Activated naive CD4-positive, alpha-beta T cell treated with anti-CD3 and anti-CD28 coated beads, Interleukin-2, amount 10 ng/mL, durations not matched to agents 7 days and 5 days (primary cell): ENCODE data around the gene OR8B4.
"Not testable (repeated sequence)": the region's sequence is repeated elsewhere in the genome, so short reads cannot be mapped to it uniquely, and the experiment has no call there.

ENCODE experiments used
- CTCF ChIA-PET: fragments of 350-600 bp; sonication (Branson Sonifier 250); formaldehyde crosslinking; loops from one replicate; lab custom pipeline; 2021; ENCODE audit warnings: antibody characterized with exemption; lab: Charles Lee
- DNase-seq: peaks from one replicate; pipeline ENCODE4 v3.0.0-alpha.2; 2020
- H3K27ac Mint-ChIP-seq: one replicate; pipeline ENCODE4 v1.8.0; 2021; ENCODE audit warnings: mild to moderate bottlenecking, moderate library complexity, mixed read lengths
- H3K27me3 Mint-ChIP-seq: one replicate; pipeline ENCODE4 v1.8.0; 2021; ENCODE audit warnings: mild to moderate bottlenecking, mixed read lengths
- H3K36me3 Mint-ChIP-seq: one replicate; pipeline ENCODE4 v1.8.0; 2021; ENCODE audit warnings: mixed read lengths
- H3K4me1 Mint-ChIP-seq: one replicate; pipeline ENCODE4 v1.8.0; 2021; ENCODE audit warnings: mixed read lengths
- H3K4me3 Mint-ChIP-seq: one replicate; pipeline ENCODE4 v1.8.0; 2021; ENCODE audit warnings: mild to moderate bottlenecking, moderate library complexity, mixed read lengths
- H3K9me3 Mint-ChIP-seq: one replicate; pipeline ENCODE4 v1.8.0; 2021; ENCODE audit warnings: mixed read lengths

OR8B4 gene, protein sequence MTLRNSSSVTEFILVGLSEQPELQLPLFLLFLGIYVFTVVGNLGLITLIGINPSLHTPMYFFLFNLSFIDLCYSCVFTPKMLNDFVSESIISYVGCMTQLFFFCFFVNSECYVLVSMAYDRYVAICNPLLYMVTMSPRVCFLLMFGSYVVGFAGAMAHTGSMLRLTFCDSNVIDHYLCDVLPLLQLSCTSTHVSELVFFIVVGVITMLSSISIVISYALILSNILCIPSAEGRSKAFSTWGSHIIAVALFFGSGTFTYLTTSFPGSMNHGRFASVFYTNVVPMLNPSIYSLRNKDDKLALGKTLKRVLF

DNA sequence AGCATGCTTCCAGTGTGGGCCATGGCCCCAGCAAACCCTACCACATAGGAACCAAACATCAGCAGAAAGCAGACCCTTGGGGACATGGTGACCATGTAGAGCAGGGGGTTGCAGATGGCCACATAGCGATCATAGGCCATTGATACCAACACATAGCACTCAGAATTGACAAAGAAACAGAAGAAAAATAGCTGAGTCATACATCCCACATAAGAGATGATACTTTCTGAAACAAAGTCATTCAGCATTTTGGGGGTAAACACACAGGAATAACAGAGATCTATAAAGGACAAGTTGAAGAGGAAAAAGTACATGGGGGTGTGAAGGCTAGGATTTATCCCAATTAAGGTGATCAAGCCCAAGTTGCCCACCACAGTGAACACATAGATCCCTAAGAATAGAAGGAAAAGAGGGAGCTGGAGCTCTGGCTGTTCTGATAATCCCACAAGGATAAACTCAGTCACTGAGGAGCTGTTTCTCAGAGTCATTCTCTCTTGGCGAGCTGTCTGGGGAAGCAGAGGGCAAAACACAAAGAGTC, at the start of gene OR8B4:
OR8B4 (minus strand) TSS at position 488 of the 538 bp plus-strand sequence; CDS start at position 488, 0 bp downstream.
- Mint-ChIP-seq H3K27ac (no peak within 1 kb of the TSS), H3K4me1 (no peaks in the 10 kb centered on the region), H3K9me3 (no peaks in the 10 kb centered on the region), H3K36me3 (no peaks in the 10 kb centered on the region), H3K4me3 (no peak within 1 kb of the TSS), H3K27me3 (no peaks in the 10 kb centered on the region)
- CTCF ChIA-PET, result interaction anchor here (1.8 kb wide), 1 partner anchor 23 kb away, joined by 5 read pairs; no protein-coding TSS in a partner anchor
- no peak for DNase-seq

DNA sequence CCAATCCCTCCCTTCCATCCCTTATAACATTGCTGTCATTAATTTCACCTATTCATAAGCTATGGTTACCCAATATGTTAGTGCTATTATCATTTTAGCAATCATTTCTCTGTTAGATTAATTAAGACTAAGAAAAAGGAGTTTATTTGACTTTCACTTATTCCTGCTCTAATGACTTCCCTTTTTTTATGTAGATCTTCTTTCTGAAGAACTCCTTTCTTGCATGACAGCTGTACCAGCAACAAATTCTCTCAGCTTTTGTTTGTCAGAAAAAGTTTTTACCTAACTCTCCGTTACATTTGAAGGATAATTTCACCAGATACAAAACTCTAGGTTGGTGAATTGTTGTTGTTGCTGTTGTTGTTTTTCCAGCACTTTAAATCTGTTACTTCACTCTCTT, 49.4 kb upstream of the OR8B4 start:
- H3K27me3 Mint-ChIP-seq, result no peaks in the 10 kb centered on the region
- H3K9me3 Mint-ChIP-seq, result no peaks in the 10 kb centered on the region
- CTCF ChIA-PET, result no interaction called here
- no peaks in the 10 kb centered on the region for H3K4me1 Mint-ChIP-seq
- H3K4me3 Mint-ChIP-seq, result no peak overlapping the region
- no peak for DNase-seq
- no peaks in the 10 kb centered on the region for H3K36me3 Mint-ChIP-seq
- no peak overlapping the region for H3K27ac Mint-ChIP-seq

DNA sequence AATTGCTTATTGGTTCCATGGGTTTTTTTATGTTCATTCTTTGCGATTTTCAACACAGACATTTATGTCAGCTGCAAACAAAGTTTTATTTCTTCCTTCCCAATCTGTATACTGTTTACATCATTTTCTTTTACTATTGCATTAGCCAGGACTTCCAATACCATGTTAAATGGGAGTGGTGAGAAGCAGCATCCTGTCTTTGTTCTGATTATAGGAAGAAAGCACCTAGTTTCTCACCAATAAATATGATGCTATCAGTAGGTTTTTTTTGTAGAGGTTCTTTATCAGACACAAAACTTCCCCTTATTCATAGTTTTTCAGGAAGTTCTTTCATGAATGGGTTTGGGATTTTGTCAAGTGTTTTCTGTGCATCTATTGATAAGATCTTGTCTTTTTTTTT, 48.8 kb upstream of the OR8B4 start:
- Mint-ChIP-seq H3K36me3 (no peaks in the 10 kb centered on the region), H3K4me3 (no peak overlapping the region), H3K27ac (no peak overlapping the region), H3K4me1 (no peaks in the 10 kb centered on the region), H3K27me3 (no peaks in the 10 kb centered on the region), H3K9me3 (no peaks in the 10 kb centered on the region)
- no peak for DNase-seq
- CTCF ChIA-PET, result no interaction called here

DNA sequence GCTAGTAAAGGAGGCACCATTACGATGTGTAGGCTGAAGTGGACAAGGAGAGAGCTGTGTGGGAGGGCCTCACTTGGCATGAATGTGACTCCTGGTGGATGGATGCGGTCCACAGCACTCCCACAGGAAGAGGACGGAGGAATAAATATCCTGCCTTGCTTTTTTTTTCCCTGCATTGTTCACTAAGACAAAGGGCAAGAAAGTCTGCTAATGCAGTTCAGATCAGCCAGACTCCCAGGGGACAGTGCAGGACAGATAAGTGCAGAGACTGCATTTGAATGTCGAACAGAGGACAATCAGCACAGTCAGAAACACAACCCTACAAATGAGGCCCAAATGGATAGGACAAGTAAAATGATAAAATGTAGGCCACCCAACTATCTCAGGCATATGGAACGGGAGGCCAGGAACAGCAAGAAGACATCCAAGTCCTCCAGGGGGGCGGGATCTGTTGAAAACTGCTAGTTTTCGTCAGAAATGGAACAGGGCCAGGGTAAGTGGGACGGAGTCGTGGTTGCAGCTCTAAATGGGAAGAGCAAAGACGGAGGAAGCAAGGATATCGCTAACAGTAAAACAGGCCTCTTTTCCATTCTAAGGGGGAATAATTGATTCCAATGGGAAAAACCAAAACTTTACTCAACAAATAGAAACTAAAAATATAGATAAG, 46.0 kb upstream of the OR8B4 start:
- Mint-ChIP-seq H3K27ac (no peak overlapping the region), H3K4me1 (no peaks in the 10 kb centered on the region), H3K36me3 (no peaks in the 10 kb centered on the region), H3K9me3 (no peaks in the 10 kb centered on the region), H3K27me3 (no peaks in the 10 kb centered on the region), H3K4me3 (no peak overlapping the region)
- no peak for DNase-seq
- CTCF ChIA-PET, result no interaction called here

DNA sequence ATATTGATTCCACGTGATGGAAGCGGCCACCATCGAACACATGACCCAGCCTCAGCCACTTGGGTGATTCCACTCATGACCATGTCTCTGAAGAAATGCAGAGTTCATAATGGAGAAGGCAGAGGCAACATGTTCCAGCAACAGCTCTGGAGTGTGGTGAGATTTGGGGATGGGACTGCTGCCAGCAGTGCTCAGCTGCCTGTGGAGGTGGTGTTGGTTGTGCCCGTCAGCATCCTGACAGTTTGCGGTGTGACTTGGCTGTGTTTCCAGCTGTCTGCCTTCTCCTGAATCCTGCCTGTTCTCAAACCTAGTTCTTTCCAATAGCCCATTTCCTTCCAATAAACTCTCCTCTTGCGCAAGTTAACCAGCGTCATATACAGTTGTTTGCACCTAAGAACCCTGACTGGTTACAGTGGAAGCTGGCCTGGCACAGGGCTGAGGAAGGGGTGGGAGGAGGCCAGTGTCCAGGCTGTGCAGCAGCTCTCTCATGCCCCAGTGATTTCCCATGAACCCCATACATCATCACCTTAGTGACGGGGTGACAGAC, 42.8 kb upstream of the OR8B4 start:
- Mint-ChIP-seq H3K27me3 (no peaks in the 10 kb centered on the region), H3K4me3 (no peak overlapping the region), H3K4me1 (no peaks in the 10 kb centered on the region), H3K27ac (no peak overlapping the region), H3K36me3 (no peaks in the 10 kb centered on the region), H3K9me3 (no peaks in the 10 kb centered on the region)
- CTCF ChIA-PET, result no interaction called here
- DNase-seq, result no peak

DNA sequence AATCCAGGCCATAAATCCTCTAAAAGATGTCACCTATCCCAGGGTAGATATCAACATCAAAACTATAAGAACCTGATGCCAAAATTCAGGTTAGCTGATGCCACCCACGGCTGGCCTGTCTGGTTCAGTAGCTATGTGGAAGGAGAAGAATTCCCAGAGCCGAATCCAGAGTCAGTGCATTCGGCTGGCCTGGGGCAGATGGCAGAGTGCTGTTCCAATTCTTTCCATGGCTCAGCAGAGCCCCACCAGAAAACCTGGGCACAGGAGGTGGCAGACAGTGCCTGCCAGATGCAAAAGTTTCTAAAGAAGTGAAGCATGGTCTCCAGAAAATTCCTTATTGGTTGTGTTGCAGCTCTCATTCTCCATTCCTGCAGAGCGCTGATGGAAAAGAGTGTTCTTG, 40.7 kb upstream of the OR8B4 start:
- H3K9me3 Mint-ChIP-seq, result no peaks in the 10 kb centered on the region
- DNase-seq, result no peak
- no peaks in the 10 kb centered on the region for H3K4me1 Mint-ChIP-seq
- H3K4me3 Mint-ChIP-seq, result no peak overlapping the region
- no peak overlapping the region for H3K27ac Mint-ChIP-seq
- CTCF ChIA-PET, result no interaction called here
- H3K27me3 Mint-ChIP-seq, result no peaks in the 10 kb centered on the region
- no peaks in the 10 kb centered on the region for H3K36me3 Mint-ChIP-seq

DNA sequence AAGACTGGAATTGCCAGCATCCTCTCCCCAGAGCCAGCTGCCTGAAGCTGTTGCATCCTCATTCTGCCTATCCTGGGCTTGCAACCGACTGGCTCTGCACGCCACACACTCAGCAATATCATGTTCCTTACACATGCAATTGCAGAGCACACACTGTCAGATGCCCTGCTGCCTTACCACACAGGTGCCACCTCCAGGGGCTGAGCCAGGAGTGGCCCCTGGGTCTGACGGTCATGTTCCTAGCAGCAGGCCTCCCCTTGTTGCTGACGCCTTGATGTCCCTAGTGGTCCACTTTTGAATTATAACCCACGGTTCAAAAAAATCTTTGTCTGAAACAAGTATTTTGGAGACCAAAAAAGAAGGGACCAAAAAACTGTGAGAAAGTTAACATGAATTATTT, 39.3 kb upstream of the OR8B4 start:
- CTCF ChIA-PET, result no interaction called here
- Mint-ChIP-seq H3K9me3 (no peaks in the 10 kb centered on the region), H3K27ac (no peak overlapping the region), H3K27me3 (no peaks in the 10 kb centered on the region), H3K36me3 (no peaks in the 10 kb centered on the region), H3K4me3 (no peak overlapping the region), H3K4me1 (no peaks in the 10 kb centered on the region)
- no peak for DNase-seq

DNA sequence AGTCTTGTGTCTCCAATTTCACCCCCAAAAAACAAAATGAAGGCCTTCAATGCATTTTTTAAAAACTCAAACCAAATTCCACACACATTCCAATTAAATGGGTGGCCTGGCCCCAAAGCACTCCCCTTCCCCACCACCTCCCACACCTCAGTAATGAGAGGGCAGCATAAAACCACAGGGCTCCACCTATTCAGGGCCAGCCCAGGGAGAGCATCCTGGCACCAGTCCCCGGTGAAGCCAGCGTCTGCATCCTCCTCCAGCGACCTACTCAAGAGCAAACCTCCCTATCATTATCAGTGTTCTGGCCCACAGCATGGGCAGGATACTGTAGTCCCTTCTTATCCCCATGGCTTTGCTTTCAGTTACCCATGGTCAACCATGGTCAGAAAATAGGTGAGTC, 38.7 kb upstream of the OR8B4 start:
- no peaks in the 10 kb centered on the region for H3K36me3 Mint-ChIP-seq
- no peak overlapping the region for H3K27ac Mint-ChIP-seq
- no peaks in the 10 kb centered on the region for H3K27me3 Mint-ChIP-seq
- H3K4me3 Mint-ChIP-seq, result no peak overlapping the region
- CTCF ChIA-PET, result no interaction called here
- no peaks in the 10 kb centered on the region for H3K4me1 Mint-ChIP-seq
- DNase-seq, result no peak
- H3K9me3 Mint-ChIP-seq, result no peaks in the 10 kb centered on the region

DNA sequence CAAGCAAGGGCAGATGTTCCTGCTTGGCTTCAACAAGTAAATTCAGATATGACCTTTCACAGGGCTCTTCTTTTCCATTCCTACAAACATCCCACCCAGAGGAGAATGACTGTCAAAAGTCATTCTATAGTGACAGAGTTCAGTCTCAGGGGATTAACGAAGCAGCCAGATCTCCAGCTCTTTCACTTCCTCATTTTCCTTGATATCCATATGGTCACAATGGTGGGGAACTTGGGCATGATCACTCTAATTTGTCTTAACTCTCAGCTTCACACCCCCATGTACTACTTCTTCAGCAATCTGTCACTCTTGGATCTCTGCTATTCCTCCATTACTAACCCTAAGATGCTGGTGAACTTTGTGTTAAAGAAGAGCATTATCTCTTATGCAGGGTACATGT, 35.8 kb upstream of the OR8B4 start:
- CTCF ChIA-PET, result no interaction called here
- H3K4me1 Mint-ChIP-seq, result no peaks in the 10 kb centered on the region
- no peak overlapping the region for H3K4me3 Mint-ChIP-seq
- DNase-seq, result no peak
- H3K27ac Mint-ChIP-seq, result no peak overlapping the region
- no peaks in the 10 kb centered on the region for H3K9me3 Mint-ChIP-seq
- H3K27me3 Mint-ChIP-seq, result no peaks in the 10 kb centered on the region
- H3K36me3 Mint-ChIP-seq, result no peaks in the 10 kb centered on the region

DNA sequence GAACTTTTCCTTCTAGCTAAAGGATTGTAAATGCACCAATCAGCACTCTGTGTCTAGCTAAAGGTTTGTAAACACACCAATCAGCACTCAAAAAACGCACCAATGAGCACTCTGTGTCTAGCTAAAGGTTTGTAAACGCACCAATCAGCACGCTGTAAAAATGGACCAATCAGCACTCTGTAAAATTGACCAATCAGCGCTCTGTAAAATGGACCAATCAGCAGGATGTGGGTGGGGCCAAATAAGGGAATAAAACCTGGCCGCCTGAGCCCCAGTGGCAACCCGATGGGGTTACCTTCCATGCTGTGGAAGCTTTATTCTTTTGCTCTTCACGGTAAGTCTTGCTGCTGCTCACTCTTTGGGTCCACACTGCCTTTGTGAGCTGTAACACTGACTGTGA, 34.7 kb upstream of the OR8B4 start:
- H3K36me3 Mint-ChIP-seq, CTCF ChIA-PET, H3K27ac Mint-ChIP-seq, DNase-seq, H3K27me3 Mint-ChIP-seq, H3K9me3 Mint-ChIP-seq, H3K4me1 Mint-ChIP-seq, H3K4me3 Mint-ChIP-seq: not testable (repeated sequence)

DNA sequence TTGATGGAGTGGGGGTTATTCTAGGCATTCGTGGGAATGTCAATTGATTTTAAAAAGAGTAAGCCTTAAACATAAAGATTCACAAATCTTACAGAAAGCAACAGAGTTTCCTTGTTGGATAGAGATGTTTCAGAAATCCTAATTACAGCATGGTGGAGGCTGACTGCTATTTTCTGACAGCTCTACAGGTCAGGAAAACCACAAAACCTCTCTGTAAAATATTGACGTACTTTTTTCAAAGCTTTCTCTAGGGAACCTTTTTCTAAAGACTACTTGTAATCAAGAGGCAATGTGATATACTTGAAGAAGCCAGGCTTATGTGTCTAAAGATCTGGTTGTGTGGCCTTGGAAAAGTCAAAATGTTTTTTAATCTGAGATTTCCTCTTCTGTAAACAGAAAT, 29.9 kb upstream of the OR8B4 start:
- DNase-seq, result no peak
- CTCF ChIA-PET, result no interaction called here
- no peaks in the 10 kb centered on the region for H3K36me3 Mint-ChIP-seq
- H3K4me1 Mint-ChIP-seq, result no peaks in the 10 kb centered on the region
- H3K4me3 Mint-ChIP-seq, result no peak overlapping the region
- no peak overlapping the region for H3K27ac Mint-ChIP-seq
- H3K9me3 Mint-ChIP-seq, result no peaks in the 10 kb centered on the region
- H3K27me3 Mint-ChIP-seq, result no peaks in the 10 kb centered on the region

DNA sequence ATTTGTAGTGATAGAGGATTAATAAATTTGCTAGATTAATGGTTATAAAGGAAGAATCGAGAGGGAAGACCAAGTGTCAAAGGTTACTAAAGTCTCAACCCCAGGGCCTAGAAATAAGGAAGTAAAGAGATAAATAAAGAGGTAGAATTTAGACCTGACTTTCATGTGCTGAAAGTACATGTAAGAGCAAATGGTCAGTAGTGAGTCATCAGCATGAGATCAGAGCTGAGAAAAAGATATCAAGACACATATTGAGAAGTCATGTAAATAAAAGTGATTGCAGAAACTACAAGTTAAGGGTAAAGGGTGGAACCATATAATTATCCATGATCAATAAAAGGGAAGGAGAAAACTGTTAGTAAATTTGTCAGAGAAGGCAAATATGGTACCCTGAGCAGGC, 22.2 kb upstream of the OR8B4 start:
- H3K27me3 Mint-ChIP-seq, result no peaks in the 10 kb centered on the region
- H3K9me3 Mint-ChIP-seq, result no peaks in the 10 kb centered on the region
- no peak overlapping the region for H3K4me3 Mint-ChIP-seq
- CTCF ChIA-PET, result no interaction called here
- H3K36me3 Mint-ChIP-seq, result no peaks in the 10 kb centered on the region
- H3K27ac Mint-ChIP-seq, result no peak overlapping the region
- DNase-seq, result no peak
- no peaks in the 10 kb centered on the region for H3K4me1 Mint-ChIP-seq

DNA sequence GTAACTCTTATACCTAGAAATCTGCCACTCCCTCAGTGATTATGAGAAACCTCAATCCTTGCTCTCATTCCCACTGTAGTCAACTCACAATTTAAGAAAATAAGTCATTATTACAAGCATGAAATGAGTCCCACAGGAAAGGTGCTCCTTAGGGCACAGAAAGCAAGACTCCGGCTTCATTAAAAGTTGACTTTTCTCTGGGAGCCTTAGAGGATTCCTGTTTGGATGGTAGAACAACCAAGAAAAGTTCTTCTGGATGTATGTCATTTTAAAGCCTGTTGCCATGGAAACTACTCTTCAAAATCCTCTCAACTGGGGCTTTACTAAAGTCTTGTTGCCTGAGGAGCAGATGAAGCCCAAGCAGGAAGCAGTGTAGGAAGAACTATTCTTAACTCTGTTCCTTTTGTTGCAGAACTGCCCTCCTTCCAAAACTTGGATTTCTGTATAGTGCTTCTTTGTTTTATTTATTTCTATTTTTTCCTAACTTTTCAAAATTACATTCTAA, 21.0 kb upstream of the OR8B4 start, which contains the start of gene OR8B8:
OR8B8 (minus strand) TSS at position 51 of the 505 bp plus-strand sequence. CDS start 4,611 bp downstream, outside the sequence.
- Mint-ChIP-seq H3K4me3 (no peak within 1 kb of the TSS), H3K4me1 (no peaks in the 10 kb centered on the region), H3K36me3 (no peaks in the 10 kb centered on the region), H3K27me3 (no peaks in the 10 kb centered on the region), H3K27ac (no peak within 1 kb of the TSS), H3K9me3 (no peaks in the 10 kb centered on the region)
- DNase-seq, result no peak
- CTCF ChIA-PET, result no interaction called here

DNA sequence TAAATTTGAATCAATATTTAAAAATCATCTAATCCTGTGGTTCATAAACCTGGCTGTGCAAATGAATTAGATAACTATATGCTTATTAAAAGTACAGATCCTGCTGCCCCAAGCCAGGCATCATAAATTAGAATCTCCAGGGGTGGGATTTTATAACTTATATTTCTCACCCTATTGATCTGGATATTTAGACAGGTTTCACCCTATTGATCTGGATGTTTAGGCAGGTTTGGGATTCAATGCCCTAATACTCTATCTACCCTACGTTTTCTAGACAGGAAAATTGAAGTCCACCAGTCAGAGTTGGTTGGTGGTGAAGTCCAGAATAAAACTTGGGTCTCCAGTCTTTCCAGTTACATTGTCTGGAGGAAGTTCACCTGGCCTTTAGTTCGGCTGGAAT, 18.2 kb upstream of the OR8B4 start:
- Mint-ChIP-seq H3K27ac (no peak overlapping the region), H3K27me3 (no peaks in the 10 kb centered on the region), H3K4me1 (no peaks in the 10 kb centered on the region), H3K9me3 (no peaks in the 10 kb centered on the region), H3K4me3 (no peak overlapping the region), H3K36me3 (no peaks in the 10 kb centered on the region)
- CTCF ChIA-PET, result no interaction called here
- DNase-seq, result no peak

DNA sequence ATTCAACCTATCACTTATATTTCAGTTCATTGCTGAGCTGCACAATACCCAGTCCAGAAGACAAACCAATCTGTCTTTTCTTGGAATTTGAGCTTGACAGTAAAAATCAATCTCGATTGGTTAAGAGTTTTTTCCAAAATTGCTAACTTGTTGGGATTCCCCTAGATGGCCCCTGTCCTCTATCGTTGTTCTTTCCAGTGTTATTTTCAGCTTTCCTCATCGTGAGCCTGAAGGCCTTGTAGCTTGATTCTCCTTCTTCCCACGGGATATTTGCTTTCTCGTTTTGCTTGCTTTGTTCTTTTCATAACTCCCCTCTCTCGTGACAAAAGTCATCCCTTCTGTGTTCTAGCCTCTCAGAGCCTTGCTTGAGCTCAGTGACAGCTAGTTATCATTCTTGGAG, 17.8 kb upstream of the OR8B4 start:
- Mint-ChIP-seq H3K36me3 (no peaks in the 10 kb centered on the region), H3K9me3 (no peaks in the 10 kb centered on the region), H3K27ac (no peak overlapping the region), H3K27me3 (no peaks in the 10 kb centered on the region), H3K4me3 (no peak overlapping the region), H3K4me1 (no peaks in the 10 kb centered on the region)
- no peak for DNase-seq
- CTCF ChIA-PET, result no interaction called here
